H9 (cell line): Measurements from ENCODE around the gene LEF1. TPM values are rescaled to one million over a fixed set of nuclear protein-coding genes. Genes with fewer than 3 reads are reported as not detected.

Experiments
- DNase-seq: peaks from one replicate; pipeline ENCODE4 v3.0.0-alpha.2; 2017
- H2AFZ ChIP-seq: one replicate; pipeline ENCODE4 v1.6.1; 2013; ENCODE audit warnings: mild to moderate bottlenecking, low read length, control low read depth, moderate library complexity
- H2AK5ac ChIP-seq: 2 replicates; pipeline ENCODE4 v1.6.1; 2013; ENCODE audit warnings: low read length, control low read depth, mixed read lengths; ENCODE audit not compliant: insufficient read length
- H2BK120ac ChIP-seq: one replicate; pipeline ENCODE4 v1.6.1; 2013; ENCODE audit warnings: low read depth, mild to moderate bottlenecking, low read length, control low read depth, inconsistent platforms; ENCODE audit not compliant: poor library complexity, severe bottlenecking
- H2BK12ac ChIP-seq: 2 replicates; pipeline ENCODE4 v1.6.1; 2013; ENCODE audit warnings: low read length, control low read depth, mixed read lengths, low read depth; ENCODE audit not compliant: insufficient read length
- H2BK15ac ChIP-seq: 2 replicates; pipeline ENCODE4 v1.6.1; 2013; ENCODE audit warnings: low read depth, low read length, control low read depth
- H2BK20ac ChIP-seq: one replicate; pipeline ENCODE4 v1.6.1; 2013; ENCODE audit warnings: low read depth, mild to moderate bottlenecking, low read length, control low read depth, inconsistent platforms; ENCODE audit not compliant: poor library complexity, severe bottlenecking
- H2BK5ac ChIP-seq: 2 replicates; pipeline ENCODE4 v1.6.1; 2013; ENCODE audit warnings: low read length, control low read depth, mixed read lengths; ENCODE audit not compliant: insufficient read length
- H3K14ac ChIP-seq: 2 replicates; pipeline ENCODE4 v1.6.1; 2013; ENCODE audit warnings: low read length, control low read depth; ENCODE audit not compliant: insufficient read depth
- H3K18ac ChIP-seq: 2 replicates; pipeline ENCODE4 v1.6.1; 2013; ENCODE audit warnings: low read depth, mild to moderate bottlenecking, mixed read lengths, low read length, control low read depth; ENCODE audit not compliant: insufficient read length
- H3K23ac ChIP-seq: 2 replicates; pipeline ENCODE4 v1.6.1; 2013; ENCODE audit warnings: low read length, control low read depth, mixed read lengths, low read depth; ENCODE audit not compliant: insufficient read length
- H3K23me2 ChIP-seq: 2 replicates; pipeline ENCODE4 v1.6.1; 2013; ENCODE audit warnings: low read depth, mild to moderate bottlenecking, mixed read lengths, low read length, control low read depth; ENCODE audit not compliant: insufficient read length, poor library complexity, severe bottlenecking
- H3K27ac ChIP-seq: 2 replicates; pipeline ENCODE4 v1.5.1; 2013; ENCODE audit warnings: low read length, control low read depth, mixed read lengths, low read depth; ENCODE audit not compliant: insufficient read length
- H3K27me3 ChIP-seq: 2 replicates; pipeline ENCODE4 v1.6.1; 2013; ENCODE audit warnings: low read length, control low read depth, inconsistent platforms; ENCODE audit not compliant: insufficient read depth
- H3K4ac ChIP-seq: 2 replicates; pipeline ENCODE4 v1.6.1; 2013; ENCODE audit warnings: low read depth, mild to moderate bottlenecking, control low read depth, inconsistent platforms, low read length, moderate library complexity
- H3K4me1 ChIP-seq: 2 replicates; pipeline ENCODE4 v1.6.1; 2013; ENCODE audit warnings: low read length, control low read depth, inconsistent platforms; ENCODE audit not compliant: insufficient read depth
- H3K4me2 ChIP-seq: 2 replicates; pipeline ENCODE4 v1.6.1; 2013; ENCODE audit warnings: low read length, control low read depth, mixed read lengths; ENCODE audit not compliant: insufficient read length, insufficient read depth
- H3K56ac ChIP-seq: 2 replicates; pipeline ENCODE4 v1.6.1; 2013; ENCODE audit warnings: low read depth, mild to moderate bottlenecking, mixed read lengths, low read length, control low read depth; ENCODE audit not compliant: insufficient read length
- H3K79me1 ChIP-seq: 2 replicates; pipeline ENCODE4 v1.6.1; 2013; ENCODE audit warnings: low read depth, mild to moderate bottlenecking, moderate library complexity, low read length, control low read depth, inconsistent platforms; ENCODE audit not compliant: insufficient read depth, poor library complexity, severe bottlenecking
- H3K79me2 ChIP-seq: 2 replicates; pipeline ENCODE4 v1.6.1; 2013; ENCODE audit warnings: low read length, control low read depth, inconsistent platforms; ENCODE audit not compliant: insufficient read depth
- H3K9ac ChIP-seq: 2 replicates; pipeline ENCODE4 v1.6.1; 2013; ENCODE audit warnings: low read length, control low read depth, mixed read lengths; ENCODE audit not compliant: insufficient read length; ENCODE audit errors: extremely low read depth
- H3K9me3 ChIP-seq: one replicate; pipeline ENCODE4 v1.6.1; 2013; ENCODE audit warnings: low read depth, low read length, inconsistent platforms; ENCODE audit not compliant: control insufficient read depth
- H3T11ph ChIP-seq: one replicate; pipeline ENCODE4 v1.6.1; 2013; ENCODE audit warnings: mild to moderate bottlenecking, low read length, control low read depth, inconsistent platforms
- H4K20me1 ChIP-seq: one replicate; pipeline ENCODE4 v1.6.1; 2013; ENCODE audit not compliant: control insufficient read depth, insufficient read length, insufficient read depth
- H4K5ac ChIP-seq: 2 replicates; pipeline ENCODE4 v1.6.1; 2013; ENCODE audit warnings: low read depth, mild to moderate bottlenecking, mixed read lengths, low read length, control low read depth; ENCODE audit not compliant: insufficient read length
- H4K8ac ChIP-seq: replicated peaks from 2 replicates; pipeline ENCODE4 v1.6.1; 2013; ENCODE audit warnings: low read length, control low read depth, mixed read lengths, low read depth; ENCODE audit not compliant: insufficient read length
- H4K91ac ChIP-seq: 2 replicates; pipeline ENCODE4 v1.6.1; 2013; ENCODE audit warnings: low read depth, mild to moderate bottlenecking, moderate library complexity, mixed read lengths, low read length, control low read depth; ENCODE audit not compliant: insufficient read length
- H3K27ac Mint-ChIP-seq, 3 experiments: 2 replicates in 2 of 3; 3 replicates in 1 of 3; pipeline ENCODE4 v1.8.0; 2020 to 2021; ENCODE audit warnings: mixed read lengths in 3 of 3, mild to moderate bottlenecking in 1 of 3, moderate library complexity in 1 of 3
- H3K27me3 Mint-ChIP-seq: 2 replicates; pipeline ENCODE4 v1.8.0; 2021; ENCODE audit warnings: low read depth, mild to moderate bottlenecking, moderate library complexity, mixed read lengths
- H3K36me3 Mint-ChIP-seq, 3 experiments: 2 replicates in 2 of 3; 3 replicates in 1 of 3; pipeline ENCODE4 v1.8.0; 2020 to 2021; ENCODE audit warnings: low read depth in 3 of 3, mixed read lengths in 3 of 3; ENCODE audit not compliant: insufficient read depth in 1 of 3
- H3K4me1 Mint-ChIP-seq, 2 experiments: 2 replicates each; pipeline ENCODE4 v1.8.0; 2020; ENCODE audit warnings: mixed read lengths in 2 of 2
- H3K4me3 Mint-ChIP-seq, 2 experiments: 2 replicates in 1 of 2; 3 replicates in 1 of 2; pipeline ENCODE4 v1.8.0; 2020 to 2021; ENCODE audit warnings: mild to moderate bottlenecking in 2 of 2, mixed read lengths in 2 of 2, moderate library complexity in 1 of 2
- H3K9me3 Mint-ChIP-seq, 2 experiments: 2 replicates in 1 of 2; 3 replicates in 1 of 2; pipeline ENCODE4 v1.8.0; 2020; ENCODE audit warnings: mild to moderate bottlenecking in 2 of 2, mixed read lengths in 2 of 2, moderate library complexity in 1 of 2
- CTCF ChIP-seq: fragments of 200-600 bp; sonication (generic); conservative IDR thresholded peaks from 3 replicates; pipeline ENCODE4 v1.8.0; 2021; ENCODE audit warnings: antibody characterized with exemption, mild to moderate bottlenecking
- WGBS: extraction: QIAGEN DNeasy Blood & Tissue Kit; methylation state at CpG from one replicate; pipeline ENCODE4 v1.1.7; 2013; ENCODE audit warnings: missing lambda C conversion rate, low lambda C conversion rate, mixed read lengths; ENCODE audit not compliant: insufficient read length; ENCODE audit errors: extremely low coverage; 5-methylcytosine and 5-hydroxymethylcytosine counted together
- total RNA-seq: library from RNA; stranded (reverse); gene quantifications from 2 replicates; pipeline ENCODE4 v1.2.1, GENCODE V29; 2021

The LEF1 gene
- total RNA-seq, 1 experiment from 2014 or later = 2.5 TPM

GRCh38 chr4:108191269-108191914 lies 22.7 kb upstream of the LEF1 start:
- no CpG with 5 or more reads among the region's 4 CpGs for WGBS
- no peaks in the 10 kb centered on the region; a peak in 1 of 7 replicates for H3K36me3 Mint-ChIP-seq
- Histone ChIP-seq H2BK12ac (no peak overlapping the region), H3K14ac (no peak overlapping the region), H3K79me1 (no peaks in the 10 kb centered on the region), H4K91ac (no peak overlapping the region), H3K18ac (no peak overlapping the region), H3K27ac (no peak overlapping the region), H2AK5ac (no peak overlapping the region), H3K79me2 (no peaks in the 10 kb centered on the region), H3T11ph (no peak overlapping the region), H2BK20ac (no peak overlapping the region), H4K20me1 (no peaks in the 10 kb centered on the region), H3K4ac (no peak overlapping the region), H2AFZ (no peak overlapping the region), H3K9ac (no peak overlapping the region), H3K23me2 (no peaks in the 10 kb centered on the region), H3K4me2 (no peak overlapping the region), H2BK120ac (no peak overlapping the region), H4K8ac (no peak overlapping the region), H4K5ac (no peak overlapping the region), H2BK5ac (no peak overlapping the region), H3K9me3 (no peaks in the 10 kb centered on the region), H2BK15ac (no peak overlapping the region), H3K4me1 (no peaks in the 10 kb centered on the region), H3K23ac (no peak overlapping the region), H3K56ac (no peak overlapping the region), H3K27me3 (peaks cover 25% of the 10 kb centered on the region)
- H3K4me1 Mint-ChIP-seq = peaks cover 32 to 43% of the 10 kb centered on the region in 2 experiments
- no peak overlapping the region for H3K4me3 Mint-ChIP-seq
- peaks cover 93% of the 10 kb centered on the region for H3K27me3 Mint-ChIP-seq
- H3K27ac Mint-ChIP-seq = no peak overlapping the region
- no peak for TF ChIP-seq CTCF
- peaks cover 2 to 14% of the 10 kb centered on the region in 2 experiments; a peak in 2 of 5 replicates for H3K9me3 Mint-ChIP-seq
- no peak for DNase-seq
